Brain microvascular endothelial cell (primary cell): ENCODE measurements around the gene COPS4.
A peak's percentile ranks its signal among the peaks of the same experiment; 100 is the strongest.

Experiments used
- DNase-seq: peaks from one replicate; pipeline ENCODE4 v3.0.0-alpha.2; 2020
- H3K27ac ChIP-seq: fragments of 250-450 bp; sonication (Bioruptor Pico); 2 replicates; pipeline ENCODE4 v1.5.1; 2020; ENCODE audit warnings: mild to moderate bottlenecking, moderate library complexity
- H3K27me3 ChIP-seq: fragments of 250-450 bp; sonication (Bioruptor Pico); replicated peaks from 2 replicates; pipeline ENCODE4 v1.5.1; 2020; ENCODE audit warnings: mild to moderate bottlenecking
- H3K36me3 ChIP-seq: fragments of 250-450 bp; sonication (Bioruptor Pico); replicated peaks from 2 replicates; pipeline ENCODE4 v1.5.1; 2020; ENCODE audit warnings: mild to moderate bottlenecking
- H3K4me3 ChIP-seq: 2 replicates; pipeline ENCODE4 v1.5.1; 2011; ENCODE audit warnings: low read depth, mild to moderate bottlenecking, control low read depth, low read length, moderate library complexity
- CTCF ChIP-seq: IDR thresholded peaks from 2 replicates; pipeline ENCODE4 v1.5.1; 2011; ENCODE audit warnings: low read depth, mild to moderate bottlenecking, moderate library complexity, low read length, control low read depth, inconsistent platforms; ENCODE audit errors: missing control alignments
- in situ Hi-C: cut with HindIII; loops from 2 replicates; pipeline ENCODE4 v1.10.0; 2017; ENCODE audit warnings: low sequenced_read_pairs, low pct_ligation_motif_present

The COPS4 gene

GRCh38 chr4:83112678-83113428 is 77.9 kb downstream of the COPS4 start:
- Histone ChIP-seq H3K27me3 (no peaks in the 10 kb centered on the region), H3K4me3 (no peak overlapping the region), H3K36me3 (no peaks in the 10 kb centered on the region), H3K27ac (no peak overlapping the region)
- TF ChIP-seq CTCF: no peak
- in situ Hi-C loops: no loop called here
- DNase-seq: peak; percentile 45

GRCh38 chr4:83113429-83113786 is 78.4 kb downstream of the COPS4 start:
- DNase-seq: no peak
- Histone ChIP-seq H3K27me3 (no peaks in the 10 kb centered on the region), H3K27ac (no peak overlapping the region), H3K36me3 (no peaks in the 10 kb centered on the region), H3K4me3 (no peak overlapping the region)
- no peak for TF ChIP-seq CTCF
- in situ Hi-C loops: no loop called here

- no peak within 1 kb of the TSS for H3K27ac ChIP-seq
- no peaks in the 10 kb centered on the region for H3K27me3 ChIP-seq
- H3K36me3 ChIP-seq: no peaks in the 10 kb centered on the region
- TF ChIP-seq CTCF: no peak
- H3K4me3 ChIP-seq: no peak within 1 kb of the TSS
- in situ Hi-C loops: no loop called here
- DNase-seq: no peak
These were observed 79.6 kb downstream of the COPS4 start, which contains the start of gene PLAC8 for GRCh38 chr4:83114576-83114975. TSS of gene PLAC8 (minus strand) at chr4:83114729. CDS start at chr4:83107921, 6,808 bp downstream.

- peak; percentile 16 for DNase-seq
- TF ChIP-seq CTCF: no peak
- Histone ChIP-seq H3K4me3 (no peak overlapping the region), H3K27ac (no peak overlapping the region), H3K27me3 (no peaks in the 10 kb centered on the region), H3K36me3 (no peaks in the 10 kb centered on the region)
- in situ Hi-C loops: no loop called here
These were observed 80.0 kb downstream of the COPS4 start for GRCh38 chr4:83115000-83115399.

- Histone ChIP-seq H3K27me3 (no peaks in the 10 kb centered on the region), H3K27ac (no peak overlapping the region), H3K4me3 (no peak overlapping the region), H3K36me3 (no peaks in the 10 kb centered on the region)
- TF ChIP-seq CTCF: no peak
- no peak for DNase-seq
- in situ Hi-C loops: no loop called here
These were observed 80.8 kb downstream of the COPS4 start for GRCh38 chr4:83115656-83116285.
